Mesothelial cell of epicardium (in vitro differentiated cells): ENCODE measurements around the gene OLFML3. TPM values are rescaled to one million over a fixed set of nuclear protein-coding genes. Genes with fewer than 3 reads are reported as not detected.
"Not testable (repeated sequence)": the region's sequence is repeated elsewhere in the genome, so short reads cannot be mapped to it uniquely, and the experiment has no call there.

Source experiments
- DNase-seq, 2 experiments: peaks; one replicate each; pipeline ENCODE4 v3.0.0; 2021; ENCODE audit warnings: low spot score in 2 of 2; ENCODE audit not compliant: unreplicated experiment in 2 of 2
- H3K27ac Mint-ChIP-seq: 2 replicates; pipeline ENCODE4 v1.8.0; 2021; ENCODE audit warnings: mixed read lengths
- H3K27me3 Mint-ChIP-seq: 2 replicates; pipeline ENCODE4 v1.8.0; 2021; ENCODE audit warnings: low read depth, mixed read lengths
- H3K36me3 Mint-ChIP-seq: 2 replicates; pipeline ENCODE4 v1.8.0; 2021; ENCODE audit warnings: mixed read lengths
- H3K4me1 Mint-ChIP-seq: 2 replicates; pipeline ENCODE4 v1.8.0; 2021; ENCODE audit warnings: mixed read lengths
- H3K4me3 Mint-ChIP-seq: 2 replicates; pipeline ENCODE4 v1.8.0; 2021; ENCODE audit warnings: mild to moderate bottlenecking, moderate library complexity, mixed read lengths
- H3K9me3 Mint-ChIP-seq: 2 replicates; pipeline ENCODE4 v1.8.0; 2021; ENCODE audit warnings: mixed read lengths
- CTCF ChIP-seq: fragments of 200-600 bp; sonication (generic); IDR thresholded peaks from one replicate; pipeline ENCODE4 v1.5.0; 2021; ENCODE audit warnings: antibody characterized with exemption; ENCODE audit not compliant: unreplicated experiment
- total RNA-seq: library from RNA; stranded (reverse); gene quantifications from 3 replicates; pipeline ENCODE4 v1.2.1, GENCODE V29; 2021

The OLFML3 gene
- total RNA-seq, 1 donor from 2014 or later, result 115 TPM

- H3K9me3 Mint-ChIP-seq, result no peaks in the 10 kb centered on the region
- TF ChIP-seq CTCF, result no peak
- H3K27me3 Mint-ChIP-seq, result no peaks in the 10 kb centered on the region
- H3K36me3 Mint-ChIP-seq, result no peaks in the 10 kb centered on the region
- no peak overlapping the region for H3K4me3 Mint-ChIP-seq
- no peak for DNase-seq
- no peak overlapping the region for H3K27ac Mint-ChIP-seq
- peaks cover 9% of the 10 kb centered on the region for H3K4me1 Mint-ChIP-seq
These were observed 31.3 kb downstream of the OLFML3 start for GRCh38 chr1:114010433-114011184.

GRCh38 chr1:114011796-114012195 is 32.5 kb downstream of the OLFML3 start:
- Mint-ChIP-seq H3K9me3 (no peaks in the 10 kb centered on the region), H3K4me3 (no peak overlapping the region), H3K36me3 (no peaks in the 10 kb centered on the region), H3K27ac (no peak overlapping the region), H3K27me3 (no peaks in the 10 kb centered on the region), H3K4me1 (peaks cover 9% of the 10 kb centered on the region)
- no peak for DNase-seq
- no peak for TF ChIP-seq CTCF

GRCh38 chr1:114015075-114015474 is 35.8 kb downstream of the OLFML3 start:
- no peak for TF ChIP-seq CTCF
- H3K36me3 Mint-ChIP-seq, result no peaks in the 10 kb centered on the region
- H3K27me3 Mint-ChIP-seq, result no peaks in the 10 kb centered on the region
- H3K27ac Mint-ChIP-seq, result no peak overlapping the region
- H3K9me3 Mint-ChIP-seq, result peaks cover 8% of the 10 kb centered on the region
- no peak for DNase-seq
- H3K4me3 Mint-ChIP-seq, result no peak overlapping the region
- no peaks in the 10 kb centered on the region for H3K4me1 Mint-ChIP-seq

- peaks cover 21% of the 10 kb centered on the region for H3K4me1 Mint-ChIP-seq
- not testable (repeated sequence) for H3K9me3 Mint-ChIP-seq
These were observed 40.5 kb downstream of the OLFML3 start for GRCh38 chr1:114019724-114020123.

GRCh38 chr1:114021665-114022099 is 42.4 kb downstream of the OLFML3 start:
- peaks cover 21% of the 10 kb centered on the region for H3K4me1 Mint-ChIP-seq
- no peak for DNase-seq
- no peaks in the 10 kb centered on the region for H3K27me3 Mint-ChIP-seq
- H3K9me3 Mint-ChIP-seq, result peaks cover 8% of the 10 kb centered on the region
- H3K27ac Mint-ChIP-seq, result peak overlapping the region; percentile 40
- no peaks in the 10 kb centered on the region for H3K36me3 Mint-ChIP-seq
- no peak overlapping the region for H3K4me3 Mint-ChIP-seq
- TF ChIP-seq CTCF, result no peak

More at GRCh38 chr1:114019724-114020123, 40.5 kb downstream of the OLFML3 start:
- DNase-seq, H3K27me3 Mint-ChIP-seq, H3K27ac Mint-ChIP-seq, H3K4me3 Mint-ChIP-seq, H3K36me3 Mint-ChIP-seq: not testable (repeated sequence)

- Mint-ChIP-seq H3K36me3 (no peaks in the 10 kb centered on the region), H3K4me3 (no peak overlapping the region), H3K27ac (no peak overlapping the region), H3K4me1 (peaks cover 21% of the 10 kb centered on the region), H3K9me3 (peaks cover 8% of the 10 kb centered on the region), H3K27me3 (no peaks in the 10 kb centered on the region)
- no peak for TF ChIP-seq CTCF
- no peak for DNase-seq
These were observed 43.6 kb downstream of the OLFML3 start for GRCh38 chr1:114022877-114023276.
